Activated CD4-positive, alpha-beta T cell treated with anti-CD3 and anti-CD28 coated beads, Interleukin-2, amount 50 U/mL, for 16 hours (primary cell): ENCODE results near the gene PSAT1.
"Not testable (repeated sequence)": the region's sequence is repeated elsewhere in the genome, so short reads cannot be mapped to it uniquely, and the experiment has no call there.

ENCODE experiments used
- DNase-seq: peaks from one replicate; pipeline ENCODE4 v3.0.0-alpha.2; 2020

PSAT1 gene

GRCh38 chr9:78296893-78297671, at the start of gene PSAT1:
PSAT1 (plus strand) TSS chr9:78297125; CDS start chr9:78297211, 86 bp downstream.
- peak; percentile 97 for DNase-seq

- DNase-seq = no peak
Observed at GRCh38 chr9:78248635-78249034, 48.3 kb upstream of the PSAT1 start.

- no peak for DNase-seq
Observed at GRCh38 chr9:78249542-78249941, 47.4 kb upstream of the PSAT1 start.

- DNase-seq = no peak
Observed at GRCh38 chr9:78252616-78253015, 44.3 kb upstream of the PSAT1 start.

GRCh38 chr9:78253285-78253684, 43.6 kb upstream of the PSAT1 start:
- no peak for DNase-seq

GRCh38 chr9:78261403-78262001, 35.4 kb upstream of the PSAT1 start:
- peak; percentile 28 for DNase-seq

GRCh38 chr9:78262655-78263054, 34.3 kb upstream of the PSAT1 start:
- no peak for DNase-seq

- no peak for DNase-seq
Observed at GRCh38 chr9:78267889-78268288, 29.0 kb upstream of the PSAT1 start.

- no peak for DNase-seq
Observed at GRCh38 chr9:78269784-78270183, 27.1 kb upstream of the PSAT1 start.

GRCh38 chr9:78272307-78272706, 24.6 kb upstream of the PSAT1 start:
- DNase-seq = no peak

- DNase-seq = no peak
Observed at GRCh38 chr9:78273761-78274160, 23.2 kb upstream of the PSAT1 start.

GRCh38 chr9:78278177-78278777, 18.6 kb upstream of the PSAT1 start:
- DNase-seq = no peak

GRCh38 chr9:78278801-78279200, 18.1 kb upstream of the PSAT1 start:
- DNase-seq = no peak

GRCh38 chr9:78280982-78281668, 15.8 kb upstream of the PSAT1 start:
- no peak for DNase-seq

GRCh38 chr9:78284181-78284580, 12.7 kb upstream of the PSAT1 start:
- DNase-seq = not testable (repeated sequence)

GRCh38 chr9:78286125-78286524, 10.8 kb upstream of the PSAT1 start:
- DNase-seq = no peak

GRCh38 chr9:78286946-78287388, 10.0 kb upstream of the PSAT1 start:
- no peak for DNase-seq

- no peak for DNase-seq
Observed at GRCh38 chr9:78288214-78288892, 8.6 kb upstream of the PSAT1 start.

- no peak for DNase-seq
Observed at GRCh38 chr9:78289474-78289873, 7.5 kb upstream of the PSAT1 start.

- DNase-seq = no peak
Observed at GRCh38 chr9:78291240-78291925, 5.5 kb upstream of the PSAT1 start.

GRCh38 chr9:78292026-78292425, 4.9 kb upstream of the PSAT1 start:
- DNase-seq = no peak
